Measurements from ENCODE around the gene YTHDF1.

The YTHDF1 gene

DNA sequence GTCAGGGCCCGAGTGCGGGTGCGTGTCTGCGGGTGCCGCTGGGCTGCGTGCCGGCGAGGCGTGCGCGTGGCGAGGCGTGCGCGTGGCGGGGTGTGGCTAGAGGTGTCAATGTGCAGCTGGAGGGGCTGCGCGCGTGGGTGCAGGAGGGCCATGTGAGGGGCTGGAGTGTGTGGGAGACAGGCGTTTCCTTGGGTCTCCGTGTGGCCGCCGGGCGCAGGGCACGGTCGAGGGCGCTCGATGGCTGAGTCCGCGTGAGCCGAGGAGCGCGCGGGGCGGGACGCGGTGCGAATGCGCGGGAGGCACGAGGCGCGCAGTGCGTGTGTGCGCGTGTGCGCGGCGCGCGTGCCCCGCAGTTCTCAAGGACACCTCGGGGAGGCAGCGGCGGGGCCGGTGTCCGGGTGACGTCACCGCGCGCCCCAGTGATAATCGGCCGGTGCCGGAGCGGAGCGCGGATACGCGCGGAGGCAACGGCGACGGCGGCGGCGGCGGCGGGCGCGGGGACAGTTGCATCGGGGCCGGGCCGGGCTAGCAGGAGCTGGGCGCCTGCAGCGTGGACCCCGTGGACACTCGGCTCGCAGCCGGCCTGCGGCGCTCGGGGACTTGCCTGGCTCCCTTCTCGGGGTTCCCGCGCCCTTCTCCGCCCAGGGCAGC, 38.7 kb downstream of the YTHDF1 start:
- no peak for TF ChIP-seq CTCF (IDR thresholded peaks at IDR 0.05)
- Histone ChIP-seq H3K27ac (no peak overlapping the region), H3K4me3 (peak overlapping the region; percentile 63)
- no peak for DNase-seq (ENCODE audit: low spot score)

- no peak for TF ChIP-seq CTCF (IDR thresholded peaks at IDR 0.05)
- no peak overlapping the region for H3K27ac ChIP-seq
- H3K4me3 ChIP-seq = peak overlapping the region; percentile 63
- DNase-seq (ENCODE audit: low spot score) = no peak
Measured at GRCh38 chr20:63176427-63177133, 39.4 kb downstream of the YTHDF1 start.

GRCh38 chr20:63176034-63176426, 39.9 kb downstream of the YTHDF1 start:
- no peak for DNase-seq (ENCODE audit: low spot score)
- H3K27ac ChIP-seq = no peak overlapping the region
- no peak overlapping the region for H3K4me3 ChIP-seq
- TF ChIP-seq CTCF (IDR thresholded peaks at IDR 0.05) = no peak

- H3K27ac ChIP-seq = no peak overlapping the region
- TF ChIP-seq CTCF (IDR thresholded peaks at IDR 0.05) = no peak
- no peak for DNase-seq (ENCODE audit: low spot score)
- H3K4me3 ChIP-seq = peak overlapping the region; percentile 34
Measured at GRCh38 chr20:63175038-63175895, 40.7 kb downstream of the YTHDF1 start.

DNA sequence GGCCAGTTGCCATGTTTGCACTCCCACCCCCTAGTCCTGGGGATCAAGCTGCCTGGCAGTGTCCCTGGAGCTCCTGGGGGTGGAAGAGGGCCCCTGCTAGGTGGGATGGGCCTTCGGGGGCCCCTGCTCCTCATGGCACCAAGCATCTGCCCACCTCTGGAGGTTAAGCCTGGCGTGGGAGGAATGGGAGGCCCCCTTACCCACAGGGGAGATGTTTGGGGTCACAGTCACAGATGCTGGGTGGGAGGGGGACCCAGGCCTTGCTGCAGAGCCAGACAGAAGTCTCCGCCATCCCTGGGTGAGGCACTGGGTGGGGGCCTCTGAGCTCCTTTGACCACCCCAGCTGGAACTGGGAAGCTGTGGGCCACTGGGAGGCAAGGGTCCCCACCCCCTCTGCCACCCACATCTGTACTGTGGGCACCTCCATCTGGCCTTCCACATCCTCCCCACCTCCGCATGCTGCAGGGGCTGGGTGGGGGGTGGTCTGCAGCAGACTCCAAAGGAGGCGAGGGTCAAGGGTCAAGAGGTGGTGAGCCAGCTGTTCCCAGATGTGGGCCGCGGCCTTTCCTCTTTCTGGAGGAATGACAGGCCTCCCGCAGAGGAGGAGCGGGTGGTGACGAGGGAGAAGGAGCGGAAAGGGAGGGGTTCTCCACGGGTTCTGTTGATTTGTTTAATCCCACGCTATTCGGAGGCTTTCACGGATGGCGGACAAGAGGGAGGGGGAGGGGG, 41.5 kb downstream of the YTHDF1 start:
- TF ChIP-seq CTCF (IDR thresholded peaks at IDR 0.05) = no peak
- DNase-seq (ENCODE audit: low spot score) = no peak
- peak overlapping the region; percentile 34 for H3K4me3 ChIP-seq
- H3K27ac ChIP-seq = no peak overlapping the region

- H3K4me3 ChIP-seq = no peak overlapping the region
- no peak overlapping the region for H3K27ac ChIP-seq
- no peak for DNase-seq (ENCODE audit: low spot score)
- no peak for TF ChIP-seq CTCF (IDR thresholded peaks at IDR 0.05)
Measured at GRCh38 chr20:63173552-63174191, 42.3 kb downstream of the YTHDF1 start.
